Spleen (tissue), 7 donors: ENCODE measurements around the gene FAM219A.

Experiments used
- CTCF ChIP-seq, 11 experiments: fragments of 200-600 bp in 7 of 11; fragments of 450-650 bp in 4 of 11; sonication (generic) in 4 of 11; IDR thresholded peaks in 8 of 11; conservative IDR thresholded peaks in 3 of 11; 1 replicate in 7 of 11; 2 replicates in 4 of 11; pipeline versions ENCODE4 v1.4.0 to v1.8.0; 2016 to 2021; ENCODE audit warnings: antibody characterized with exemption in 11 of 11, inconsistent platforms in 4 of 11, mild to moderate bottlenecking in 1 of 11
- POLR2A ChIP-seq, 3 donors: fragments of 450-650 bp; IDR thresholded peaks; one replicate each; pipeline ENCODE4 v1.5.1; 2017; ENCODE audit warnings: antibody characterized with exemption in 3 of 3, mild to moderate bottlenecking in 1 of 3
- POLR2AphosphoS5 ChIP-seq, 3 donors: sonication (generic); formaldehyde crosslinking; IDR thresholded peaks; one replicate each; pipeline ENCODE4 v1.5.1; 2017; ENCODE audit warnings: antibody characterized with exemption in 3 of 3
- donor health status: DM: no; HTN: no; CAD: no; lungs with moderate emphysema.
- donor health status: DM: no; HTN: no; CAD: no.
- donor health status: DM: no; HTN: no; CAD: no.

- no peak for TF ChIP-seq CTCF (IDR thresholded peaks at IDR 0.05 in 8 of 11, conservative IDR thresholded peaks at IDR 0.05 in 3 of 11)
- no peak for TF ChIP-seq POLR2A (IDR thresholded peaks at IDR 0.05)
- no peak for TF ChIP-seq POLR2AphosphoS5 (IDR thresholded peaks at IDR 0.05)
These were observed 43.0 kb upstream of the FAM219A start for GRCh38 chr9:34501372-34501771.
